MCF 10A (cell line): ENCODE measurements around the gene RAB3IP. TPM values are rescaled to one million over a fixed set of nuclear protein-coding genes. Genes with fewer than 3 reads are reported as not detected.

Source experiments
- BruUV-seq: library from RNA; stranded (reverse); fragments of 400-500 nt; replicated peaks from 2 replicates; lab custom pipeline; 2021; lab: Mats Ljungman, UMichigan
- CTCF ChIA-PET: fragments of 300-600 bp; sonication (Branson Sonifier 250); formaldehyde crosslinking; extraction: SDS; loops from one replicate; lab custom pipeline; 2021; ENCODE audit warnings: antibody characterized with exemption, inconsistent platforms; lab: Yijun Ruan, JAX
- POLR2A ChIA-PET: fragments of 300-600, 350-650 bp; sonication (Branson Sonifier 250); formaldehyde crosslinking; extraction: SDS; loops from one replicate; lab custom pipeline; 2020; ENCODE audit warnings: antibody characterized with exemption, inconsistent platforms; lab: Yijun Ruan, JAX
- DNase-seq: peaks from one replicate; pipeline ENCODE4 v3.0.0-alpha.2; 2018; ENCODE audit not compliant: unreplicated experiment
- H3K27ac Mint-ChIP-seq: one replicate; pipeline ENCODE4 v1.8.0; 2022; ENCODE audit warnings: mild to moderate bottlenecking, low read depth, mixed read lengths; ENCODE audit not compliant: unreplicated experiment
- H3K27me3 Mint-ChIP-seq: one replicate; pipeline ENCODE4 v1.8.0; 2022; ENCODE audit warnings: mixed read lengths; ENCODE audit not compliant: insufficient read depth, unreplicated experiment
- H3K36me3 Mint-ChIP-seq: one replicate; pipeline ENCODE4 v1.8.0; 2022; ENCODE audit warnings: mild to moderate bottlenecking, moderate library complexity, mixed read lengths; ENCODE audit not compliant: insufficient read depth, unreplicated experiment
- H3K4me1 Mint-ChIP-seq: one replicate; pipeline ENCODE4 v1.8.0; 2022; ENCODE audit warnings: mixed read lengths; ENCODE audit not compliant: insufficient read depth, unreplicated experiment
- H3K4me3 Mint-ChIP-seq: one replicate; pipeline ENCODE4 v1.8.0; 2022; ENCODE audit warnings: mild to moderate bottlenecking, moderate library complexity, mixed read lengths; ENCODE audit not compliant: unreplicated experiment
- H3K9me3 Mint-ChIP-seq: one replicate; pipeline ENCODE4 v1.8.0; 2022; ENCODE audit warnings: mixed read lengths; ENCODE audit not compliant: unreplicated experiment
- CTCF ChIP-seq: fragments of 200-600 bp; IDR thresholded peaks from one replicate; pipeline ENCODE4 v1.8.0; 2022; ENCODE audit warnings: antibody characterized with exemption, mild to moderate bottlenecking; ENCODE audit not compliant: unreplicated experiment
- intact Hi-C: fragments of 100-400 bp; cut with micrococcal nuclease; formaldehyde crosslinking; loops from 2 replicates; pipeline ENCODE4 v1.14.1; 2022
- total RNA-seq: library from RNA; stranded (reverse); gene quantifications from 2 replicates; pipeline ENCODE4 v1.2.3, GENCODE V29; 2022

Gene RAB3IP
- total RNA-seq, 1 experiment from 2014 or later = 31.5 TPM

- Mint-ChIP-seq H3K27ac (no peak overlapping the region), H3K9me3 (no peaks in the 10 kb centered on the region), H3K4me3 (no peak overlapping the region), H3K36me3 (no peaks in the 10 kb centered on the region), H3K4me1 (no peaks in the 10 kb centered on the region), H3K27me3 (no peaks in the 10 kb centered on the region)
- no TSS peak for BruUV-seq
- DNase-seq = no peak
- CTCF ChIA-PET = interaction anchor here (0.9 kb wide), 1 partner anchor 56 kb away, joined by 3 read pairs; no protein-coding TSS in a partner anchor
- POLR2A ChIA-PET = no interaction called here
- TF ChIP-seq CTCF = no peak
- intact Hi-C loops = no loop called here
Measured at GRCh38 chr12:69698054-69698453, 40.6 kb upstream of the RAB3IP start.

- DNase-seq = no peak
- Mint-ChIP-seq H3K27ac (no peak within 1 kb of the TSS), H3K9me3 (no peaks in the 10 kb centered on the region), H3K4me3 (no peak within 1 kb of the TSS), H3K36me3 (no peaks in the 10 kb centered on the region), H3K27me3 (no peaks in the 10 kb centered on the region), H3K4me1 (no peaks in the 10 kb centered on the region)
- TF ChIP-seq CTCF = no peak
- intact Hi-C loops = no loop called here
- ChIA-PET CTCF (interaction anchor here (0.7 to 0.9 kb wide), 2 partner anchors 57 to 609 kb away, joined by 3 read pairs; no protein-coding TSS in a partner anchor), POLR2A (interaction anchor here (0.5 kb wide), 1 partner anchor 30 kb away, joined by 4 read pairs; no protein-coding TSS in a partner anchor)
- no TSS peak for BruUV-seq
Measured at GRCh38 chr12:69698769-69699540, 39.7 kb upstream of the RAB3IP start, which contains the start of gene BEST3. TSS of gene BEST3 (minus strand) at chr12:69699303. CDS start at chr12:69697798, 1,505 bp downstream.

- H3K27ac Mint-ChIP-seq = no peak overlapping the region
- POLR2A ChIA-PET = interaction anchor here (0.9 kb wide), 1 partner anchor 12 kb away, joined by 4 read pairs; no protein-coding TSS in a partner anchor
- CTCF ChIA-PET = no interaction called here
- no peaks in the 10 kb centered on the region for H3K9me3 Mint-ChIP-seq
- no peak for TF ChIP-seq CTCF
- H3K27me3 Mint-ChIP-seq = no peaks in the 10 kb centered on the region
- H3K4me1 Mint-ChIP-seq = no peaks in the 10 kb centered on the region
- H3K36me3 Mint-ChIP-seq = no peaks in the 10 kb centered on the region
- intact Hi-C loops = no loop called here
- no peak for DNase-seq
- H3K4me3 Mint-ChIP-seq = no peak overlapping the region
- no TSS peak for BruUV-seq
Measured at GRCh38 chr12:69701826-69702225, 36.8 kb upstream of the RAB3IP start.

GRCh38 chr12:69703146-69703642 lies 35.5 kb upstream of the RAB3IP start:
- TF ChIP-seq CTCF = no peak
- H3K36me3 Mint-ChIP-seq = no peaks in the 10 kb centered on the region
- BruUV-seq = no TSS peak
- DNase-seq = no peak
- H3K27me3 Mint-ChIP-seq = no peaks in the 10 kb centered on the region
- CTCF ChIA-PET = interaction anchor here (0.6 kb wide), 1 partner anchor 652 kb away, joined by 4 read pairs; no protein-coding TSS in a partner anchor
- no peak overlapping the region for H3K4me3 Mint-ChIP-seq
- H3K27ac Mint-ChIP-seq = no peak overlapping the region
- POLR2A ChIA-PET = no interaction called here
- intact Hi-C loops = no loop called here
- H3K4me1 Mint-ChIP-seq = no peaks in the 10 kb centered on the region
- H3K9me3 Mint-ChIP-seq = no peaks in the 10 kb centered on the region
